GM19238 (cell line): ENCODE data around the gene MTA1.

ENCODE experiments used
- DNase-seq: peaks from one replicate; pipeline ENCODE4 v3.0.0; 2011; ENCODE audit warnings: low spot score; ENCODE audit not compliant: insufficient read length

MTA1 gene

DNA sequence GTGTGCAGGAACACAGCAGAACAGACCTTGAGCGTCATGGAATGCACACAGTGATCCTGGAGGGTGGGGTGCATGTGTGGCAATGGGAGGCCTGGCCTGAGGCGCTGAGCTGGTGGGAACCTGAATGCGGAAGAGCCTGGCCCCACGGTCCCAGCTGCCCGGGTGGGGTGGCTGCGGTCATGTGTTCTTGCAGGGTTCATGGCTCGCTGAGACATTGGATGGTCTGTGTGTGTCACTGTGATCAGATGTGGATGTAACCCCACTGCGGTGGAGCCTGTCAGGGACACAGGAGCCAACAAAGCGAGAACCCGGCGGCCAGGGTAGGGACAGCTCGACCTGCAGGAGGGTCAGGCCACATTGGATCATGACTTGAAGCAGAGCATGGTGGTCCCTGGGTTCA is 23.2 kb downstream of the MTA1 start:
- no peak for DNase-seq

DNA sequence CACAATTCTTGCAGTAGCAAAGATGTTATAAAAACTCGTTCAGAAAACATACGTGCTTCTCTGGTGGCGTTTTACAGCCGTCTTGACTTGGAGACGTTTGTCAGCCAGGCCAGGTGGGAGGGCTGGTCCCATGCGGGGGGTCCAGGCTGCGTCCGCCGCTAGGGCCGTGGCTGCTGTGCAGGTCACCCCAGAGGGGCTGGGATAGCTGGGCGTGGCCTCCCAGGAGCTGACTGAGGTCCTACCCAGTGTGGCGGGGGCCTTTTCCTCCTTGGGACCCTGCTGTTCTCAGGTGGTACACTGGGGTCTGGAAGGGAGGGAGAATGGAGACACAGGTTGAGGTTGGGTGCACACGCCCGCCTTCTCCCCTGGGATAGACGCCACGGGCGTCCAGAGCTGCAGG is 25.2 kb downstream of the MTA1 start:
- no peak for DNase-seq

DNA sequence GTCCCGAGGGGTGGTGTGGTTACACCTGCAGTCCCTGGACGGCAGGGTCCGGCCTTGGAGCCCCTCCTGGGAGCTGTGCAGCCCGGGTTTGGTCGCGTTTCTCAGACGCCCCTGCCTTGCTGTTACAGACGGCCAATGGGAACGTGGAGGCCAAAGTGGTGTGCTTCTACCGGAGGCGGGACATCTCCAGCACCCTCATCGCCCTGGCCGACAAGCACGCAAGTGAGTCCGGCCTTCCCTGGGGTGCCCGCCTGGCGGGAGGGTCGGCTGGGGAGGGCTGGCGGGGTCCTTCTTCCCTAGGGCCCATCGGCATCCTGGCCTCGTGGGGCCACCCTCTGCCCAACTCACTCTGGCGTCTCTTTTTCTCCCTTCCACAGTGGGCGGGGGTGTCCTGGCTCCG is 25.7 kb downstream of the MTA1 start:
- no peak for DNase-seq

DNA sequence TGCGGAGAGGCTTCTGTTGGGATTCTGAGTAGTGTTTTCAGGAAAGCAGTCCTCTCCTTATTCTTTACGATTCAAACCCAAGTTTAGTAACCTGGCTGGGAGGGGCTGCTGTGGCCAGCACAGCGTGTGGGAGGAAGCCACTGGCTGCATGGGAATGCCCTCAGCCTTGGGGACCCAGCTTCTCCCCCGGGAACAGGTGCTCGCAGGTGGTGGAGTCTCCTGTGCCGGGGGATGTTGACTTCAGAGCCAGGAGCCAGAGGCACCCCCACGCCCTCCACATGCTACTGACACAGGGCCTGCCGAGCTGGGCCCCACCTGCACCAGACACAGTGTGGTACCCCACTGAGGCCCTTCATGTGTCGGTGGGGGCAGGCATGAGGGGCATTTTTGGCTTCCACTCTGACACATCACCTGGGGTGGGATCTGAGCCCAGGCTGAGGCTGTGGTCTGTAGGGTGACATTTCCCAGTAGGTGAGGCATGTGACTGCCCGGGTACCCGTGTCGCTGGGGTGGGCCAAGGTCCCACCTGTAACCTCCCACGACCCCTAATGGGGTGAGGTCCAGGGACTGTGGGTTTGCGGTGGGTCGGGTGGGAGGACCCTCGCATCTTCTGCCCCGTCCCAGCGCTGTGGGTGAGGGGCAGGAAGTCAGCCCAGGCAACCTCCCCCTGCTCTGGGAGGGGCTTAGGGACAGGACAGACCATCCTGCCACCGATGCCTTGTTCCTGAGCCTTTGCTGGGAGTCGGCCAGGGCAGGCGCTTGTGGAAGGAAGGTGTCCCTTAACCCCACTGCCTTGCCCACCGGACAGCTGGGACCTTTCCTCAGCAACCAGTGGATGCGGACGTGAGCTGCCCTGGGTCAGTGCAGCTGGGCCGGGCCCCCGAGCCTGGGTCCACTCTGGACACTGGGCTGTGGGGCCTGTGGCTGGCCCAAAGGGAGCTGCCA is 26.5 kb downstream of the MTA1 start:
- no peak for DNase-seq

DNA sequence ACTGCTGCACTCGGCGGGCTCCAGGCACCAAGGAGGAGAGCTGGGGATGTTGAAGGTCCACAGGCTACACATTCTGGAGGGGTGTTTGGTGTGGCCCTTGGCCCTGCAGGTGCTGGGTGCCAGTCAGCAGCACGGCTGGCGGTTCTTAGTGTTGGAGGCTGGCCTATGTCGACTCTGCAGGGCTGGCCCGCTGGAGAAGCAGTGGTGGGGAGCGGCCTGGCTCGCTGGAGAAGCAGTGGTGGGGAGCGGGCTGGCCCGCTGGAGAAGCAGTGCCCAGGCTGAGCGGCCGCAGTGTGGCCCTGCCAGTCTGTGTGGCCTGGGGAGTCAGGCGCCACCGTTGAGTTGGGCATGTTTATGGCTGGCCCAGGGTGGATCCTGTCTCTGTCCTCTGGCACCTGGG is 27.3 kb downstream of the MTA1 start:
- DNase-seq = no peak

DNA sequence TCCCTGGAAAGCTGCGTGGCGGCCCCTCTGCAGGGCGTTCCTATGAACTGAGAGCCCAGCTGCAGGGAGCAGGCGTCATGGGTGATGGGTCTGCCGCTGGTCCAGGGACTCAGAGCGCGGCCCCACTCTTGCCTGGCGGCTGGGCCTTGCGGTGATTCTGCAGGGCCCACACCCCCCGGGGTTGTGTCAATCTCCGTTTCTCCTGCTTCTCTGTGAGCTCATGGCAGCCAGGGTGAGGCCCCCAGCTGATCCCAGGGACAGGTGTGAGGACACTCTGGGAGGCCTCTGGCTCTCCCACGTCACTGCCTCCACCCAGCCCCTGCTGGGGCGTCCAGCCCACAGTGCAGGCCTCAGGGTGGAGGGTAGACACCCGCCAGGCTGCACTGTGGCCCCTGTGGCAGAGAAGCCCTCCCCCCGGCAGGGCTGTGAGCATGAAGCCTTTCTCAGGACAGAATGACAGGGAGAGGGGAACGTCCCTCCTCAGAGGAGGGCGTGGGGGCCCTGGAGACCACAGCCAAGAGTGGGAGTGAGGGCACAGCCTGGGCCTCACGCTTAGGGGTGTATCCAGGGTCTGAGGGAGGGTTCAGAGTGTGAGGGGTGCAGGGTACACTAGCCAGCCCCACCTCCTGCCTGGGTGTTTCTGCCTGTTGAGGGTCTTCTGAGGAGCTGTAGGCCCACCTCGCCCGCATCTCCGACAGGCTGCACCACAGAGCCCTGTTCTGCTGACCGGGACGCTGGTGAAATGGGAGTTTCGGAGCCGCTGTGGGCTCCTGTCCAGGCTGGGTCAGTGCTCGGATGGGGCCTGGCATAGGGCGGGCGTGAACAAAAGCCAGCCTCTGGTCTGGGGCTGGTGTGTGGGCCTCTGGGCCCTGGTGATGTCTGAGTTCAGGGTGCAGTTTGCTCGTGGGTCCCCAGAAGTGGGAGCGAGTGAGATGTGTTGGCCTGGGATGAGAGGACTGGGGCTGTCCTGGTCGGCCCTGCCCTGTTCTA is 28.3 kb downstream of the MTA1 start:
- no peak for DNase-seq

DNA sequence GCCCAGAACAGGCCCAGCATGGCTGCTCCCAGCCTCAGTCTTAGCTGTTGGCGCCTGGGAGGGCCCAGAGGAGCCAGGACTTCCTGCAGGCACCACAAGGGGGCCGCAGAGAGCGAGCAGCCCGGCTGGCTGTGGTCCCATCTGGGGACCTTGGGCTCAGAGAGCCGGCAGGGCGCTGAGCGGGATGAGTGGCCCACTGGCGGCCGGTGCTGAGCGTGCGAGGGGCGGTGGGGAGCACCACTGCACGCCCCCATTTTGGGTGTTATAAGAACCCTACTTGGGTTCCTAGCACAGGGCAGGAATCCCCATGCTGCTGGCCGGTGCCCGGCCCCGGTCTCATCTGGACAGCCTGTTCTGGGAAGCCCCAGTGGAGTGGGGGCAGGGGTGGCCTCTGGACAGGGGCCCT is 29.1 kb downstream of the MTA1 start:
- DNase-seq = peak; percentile 82

DNA sequence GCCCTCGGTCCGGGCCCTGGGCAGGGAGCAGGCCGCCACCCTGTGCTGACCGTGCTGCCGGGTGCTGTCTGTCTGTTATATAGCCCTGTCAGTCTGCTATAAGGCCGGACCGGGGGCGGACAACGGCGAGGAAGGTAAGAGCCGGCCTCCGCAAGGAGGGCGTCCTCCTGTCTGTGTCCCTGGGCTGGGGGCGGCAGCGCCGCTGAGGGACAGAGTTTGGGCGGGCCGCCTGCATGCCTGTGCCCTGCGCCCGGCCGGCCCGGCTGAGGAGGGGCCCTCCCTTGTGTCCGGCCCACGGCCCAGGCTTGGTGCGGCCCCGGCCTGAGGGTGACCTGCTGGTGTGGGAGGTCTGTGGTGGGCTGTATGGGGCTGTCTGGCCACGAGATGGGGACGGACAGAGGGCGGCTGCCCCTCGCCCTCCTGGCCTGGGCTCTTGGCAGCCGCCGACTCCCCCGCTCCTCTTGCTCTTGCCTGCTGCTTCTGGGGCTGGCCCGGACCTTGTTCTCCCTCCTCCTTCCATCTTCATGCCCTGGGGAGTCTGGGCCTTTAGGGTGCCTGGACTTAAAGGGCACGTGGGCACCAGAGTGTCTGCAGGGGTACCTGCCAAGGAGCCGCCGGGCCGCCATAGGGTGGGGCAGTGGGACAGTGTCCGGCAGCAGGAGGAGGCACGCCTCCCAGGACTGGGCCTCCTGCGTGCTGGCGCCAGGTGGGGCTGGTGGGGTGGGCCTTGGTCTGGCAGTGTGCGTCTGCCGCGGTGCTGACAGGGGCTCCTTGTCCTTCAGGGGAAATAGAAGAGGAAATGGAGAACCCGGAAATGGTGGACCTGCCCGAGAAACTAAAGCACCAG is 29.9 kb downstream of the MTA1 start:
- no peak for DNase-seq

DNA sequence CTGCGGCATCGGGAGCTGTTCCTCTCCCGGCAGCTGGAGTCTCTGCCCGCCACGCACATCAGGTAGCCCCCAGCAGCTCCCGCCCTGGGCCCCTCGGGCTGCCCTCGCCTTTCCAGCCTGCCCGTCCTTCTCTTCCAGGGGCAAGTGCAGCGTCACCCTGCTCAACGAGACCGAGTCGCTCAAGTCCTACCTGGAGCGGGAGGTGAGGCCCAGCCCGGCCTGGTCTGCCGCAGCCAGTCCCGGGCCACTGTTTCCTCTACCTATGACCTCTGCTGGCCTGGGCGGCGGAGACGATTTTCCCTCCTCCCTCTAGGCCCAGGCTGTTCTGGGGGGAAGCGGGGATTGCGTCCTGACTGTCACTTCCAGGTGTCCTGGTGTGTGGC is 30.5 kb downstream of the MTA1 start:
- no peak for DNase-seq

DNA sequence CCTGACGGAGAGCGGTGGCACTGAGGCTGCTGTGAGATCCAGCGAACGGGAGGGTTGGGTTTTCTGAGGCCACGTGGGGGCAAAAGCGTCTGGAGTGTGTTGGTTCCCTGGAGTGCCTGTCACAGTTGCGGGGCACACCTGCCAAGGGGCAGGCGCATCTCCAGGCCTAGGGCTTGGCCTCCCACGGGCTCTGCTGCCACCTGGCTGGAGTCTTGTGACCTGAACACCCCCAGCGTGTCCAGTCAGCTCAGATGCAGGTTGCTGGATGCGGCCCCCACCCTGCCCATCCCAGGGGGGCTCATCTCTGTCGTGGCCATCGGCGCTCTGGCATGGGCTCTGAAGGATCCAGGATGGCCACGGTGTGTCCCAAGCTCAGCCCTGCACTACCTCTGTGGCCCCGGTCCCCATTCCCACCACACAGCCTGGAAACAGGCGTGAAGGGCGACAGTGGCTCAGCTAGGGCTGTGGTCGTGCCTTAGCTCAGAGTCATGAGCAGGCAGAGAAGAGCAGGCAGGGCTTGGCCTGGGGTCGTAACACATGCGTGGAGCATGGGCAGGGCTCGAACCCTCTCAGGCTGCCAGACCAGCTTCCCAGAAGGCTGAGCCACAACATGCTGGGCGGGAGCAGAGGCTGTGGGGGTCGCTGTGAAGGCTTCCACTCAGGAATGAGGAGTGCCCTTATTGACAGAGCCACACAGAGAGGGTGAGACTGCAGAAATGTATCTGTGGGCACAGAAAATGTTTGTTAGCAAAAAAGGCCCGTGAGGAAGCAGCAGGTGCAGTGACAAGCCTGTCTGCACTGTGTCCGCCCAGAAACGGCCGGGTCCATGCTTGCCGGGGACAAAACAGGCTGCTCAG is 31.5 kb downstream of the MTA1 start:
- DNase-seq = no peak

DNA sequence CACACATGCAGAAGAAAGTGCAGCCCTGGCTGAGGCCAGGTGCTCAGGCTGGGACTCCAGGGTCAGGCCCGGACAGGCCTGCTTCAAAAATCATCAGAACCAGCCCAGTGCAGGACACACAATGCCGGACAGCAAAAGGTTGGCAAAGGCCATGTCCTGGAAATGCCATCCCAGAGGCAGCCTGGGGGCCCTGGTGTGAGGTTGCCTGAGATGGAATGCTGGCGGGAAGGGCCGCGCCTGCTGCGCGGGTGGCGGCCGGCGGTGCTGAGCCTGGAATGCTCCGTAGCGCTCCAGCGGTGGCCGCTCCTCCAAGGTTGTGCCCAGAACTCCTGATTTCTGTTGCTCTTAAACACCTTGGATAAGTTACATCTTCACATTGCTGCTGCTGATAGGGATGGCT is 33.3 kb downstream of the MTA1 start:
- no peak for DNase-seq

DNA sequence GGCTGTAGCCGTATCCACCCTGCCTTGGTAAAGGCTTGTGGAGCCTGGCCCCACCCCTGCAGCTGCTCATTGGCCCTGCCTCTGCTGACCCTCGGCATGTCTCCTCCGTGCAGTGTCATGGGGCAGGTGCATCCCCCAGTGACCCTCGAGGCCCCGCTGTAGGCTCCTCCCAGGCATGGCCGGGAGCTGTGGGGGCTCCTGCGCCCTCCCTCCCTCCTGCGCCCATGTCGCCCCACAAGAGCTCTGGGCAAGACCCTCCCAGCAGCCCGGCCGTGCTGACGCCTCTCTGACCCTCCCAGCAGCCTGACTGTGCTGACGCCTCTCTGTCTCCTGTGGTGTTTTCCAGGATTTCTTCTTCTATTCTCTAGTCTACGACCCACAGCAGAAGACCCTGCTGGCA is 34.2 kb downstream of the MTA1 start:
- DNase-seq = no peak

DNA sequence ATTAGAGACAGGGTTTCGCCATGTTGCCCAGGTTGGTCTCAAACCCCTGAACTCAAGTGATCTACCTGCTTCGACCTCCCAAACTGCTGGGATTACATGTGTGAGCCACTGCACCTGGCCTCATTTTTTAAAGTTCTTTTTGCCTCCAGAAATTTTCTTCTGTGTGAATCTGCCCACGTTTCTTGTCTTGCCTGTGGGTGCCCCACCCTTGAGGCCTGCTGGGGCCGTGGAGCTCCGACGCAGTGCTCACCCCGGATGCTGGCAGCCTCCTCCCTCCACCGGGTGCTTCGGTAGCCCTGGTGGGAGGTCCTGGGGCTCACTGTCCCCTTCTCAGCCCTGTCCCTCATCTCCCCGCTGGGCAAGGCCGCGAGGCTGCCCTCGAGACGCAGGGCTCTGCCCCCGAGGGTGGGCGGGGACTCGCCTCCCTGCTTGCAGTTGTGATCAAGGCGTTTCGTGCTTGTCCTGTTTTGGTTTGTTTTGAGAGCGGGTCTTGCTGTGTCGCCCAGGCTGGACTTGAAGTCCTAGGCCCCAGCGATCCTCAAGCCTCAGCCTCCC is 35.5 kb downstream of the MTA1 start:
- no peak for DNase-seq

DNA sequence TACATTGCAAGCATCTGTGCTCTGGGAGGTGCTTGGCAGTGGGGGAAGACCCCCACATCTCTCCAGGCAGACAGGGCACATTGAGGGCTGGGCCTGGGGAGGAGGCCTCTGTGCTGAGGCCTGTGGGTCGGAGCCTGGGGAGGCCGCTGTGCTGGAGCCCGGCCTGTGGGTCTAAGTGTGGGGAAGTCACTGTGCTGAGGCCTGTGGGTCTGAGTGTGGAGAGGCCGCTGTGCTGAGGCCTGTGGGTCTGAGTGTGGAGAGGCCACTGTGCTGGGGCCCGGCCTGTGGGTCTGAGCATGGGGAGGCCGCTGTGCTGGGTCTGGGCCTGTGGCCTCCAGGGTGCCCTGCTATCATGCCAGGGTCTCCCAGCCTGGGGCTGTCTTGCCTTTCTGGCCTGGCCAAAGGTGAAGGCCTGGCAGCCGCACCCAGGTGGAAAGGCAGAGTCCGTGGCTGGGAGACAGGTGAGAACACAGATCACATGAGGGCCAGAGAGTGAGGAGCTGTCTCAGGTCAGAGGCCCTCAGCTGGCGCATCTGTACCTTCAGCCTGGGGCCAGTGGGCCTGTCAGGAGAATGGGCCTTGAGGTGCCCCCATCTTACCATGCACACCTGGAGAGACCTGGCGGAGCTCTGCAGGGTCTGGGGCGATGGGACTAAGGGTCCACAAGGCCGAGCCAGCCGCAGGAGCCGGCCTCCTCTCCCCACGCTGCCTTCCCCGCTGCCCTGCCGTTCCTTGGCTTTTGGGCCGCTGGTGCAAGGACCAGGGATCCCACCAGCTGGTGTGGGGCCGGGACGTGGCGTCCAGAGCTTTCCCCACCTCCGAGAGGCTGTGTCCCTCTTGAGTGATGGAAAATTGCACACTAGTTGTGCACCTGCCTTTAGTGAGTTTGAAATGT is 36.4 kb downstream of the MTA1 start:
- no peak for DNase-seq

DNA sequence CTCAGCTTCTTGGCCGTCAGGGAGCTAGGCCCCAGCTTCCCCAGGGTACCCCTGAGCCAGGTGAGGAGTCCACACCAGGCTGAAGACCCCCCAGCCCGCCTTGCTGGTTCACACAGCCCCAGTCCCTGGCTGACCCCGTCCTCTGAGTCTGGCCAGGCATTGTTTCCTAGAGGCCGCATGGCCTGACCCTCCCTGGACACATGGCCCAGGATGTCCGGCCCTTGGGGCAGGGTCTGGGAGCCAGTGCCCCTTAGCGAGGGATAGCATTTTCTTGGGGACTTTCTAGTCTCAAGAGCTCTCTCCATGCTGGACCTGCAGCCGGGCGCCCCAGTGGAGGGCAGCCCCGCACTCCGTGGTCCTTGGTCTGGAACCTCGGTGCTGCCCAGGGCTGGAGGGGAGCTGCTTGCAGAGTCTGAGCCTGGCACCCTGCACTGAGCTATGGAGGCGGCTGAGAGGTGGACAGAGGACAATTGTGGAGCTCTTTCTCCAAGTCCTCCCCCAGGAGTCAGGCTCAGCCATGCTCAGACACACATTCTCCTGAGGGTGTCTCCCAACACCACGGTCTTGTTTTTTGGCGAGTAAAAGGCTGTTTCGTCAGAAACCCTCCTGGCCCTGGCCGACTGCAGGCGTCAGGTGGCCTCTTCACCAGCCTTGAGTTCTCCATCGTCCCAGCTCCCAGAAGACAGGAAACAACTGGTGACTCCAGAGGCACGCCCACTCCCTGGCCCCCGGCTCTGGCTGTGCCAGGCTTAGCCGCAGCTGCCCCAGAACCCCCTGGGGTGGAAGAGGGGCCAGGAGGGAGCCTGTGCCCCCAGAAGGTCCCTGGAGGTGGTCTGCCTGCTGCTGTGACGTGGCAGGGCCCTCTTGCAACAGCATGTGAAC is 37.4 kb downstream of the MTA1 start:
- DNase-seq = no peak

DNA sequence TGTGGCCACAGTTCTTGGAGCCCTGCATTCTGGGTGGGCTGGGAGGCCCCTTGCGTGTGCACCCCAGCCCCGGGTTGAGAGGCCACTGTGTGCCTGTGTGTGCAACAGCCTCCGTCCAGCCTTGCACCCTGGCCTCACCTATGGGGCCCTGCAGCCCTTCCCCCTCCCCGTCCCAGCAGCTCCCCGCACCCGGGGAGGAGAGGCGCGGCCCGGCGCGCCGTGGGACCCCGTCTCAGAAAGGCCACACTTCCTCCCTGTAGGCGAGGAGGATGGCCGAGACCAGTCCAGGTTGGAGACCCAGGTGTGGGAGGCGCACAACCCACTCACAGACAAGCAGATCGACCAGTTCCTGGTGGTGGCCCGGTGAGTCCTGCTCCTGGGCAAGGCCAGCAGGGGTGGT is 38.4 kb downstream of the MTA1 start:
- DNase-seq = no peak

DNA sequence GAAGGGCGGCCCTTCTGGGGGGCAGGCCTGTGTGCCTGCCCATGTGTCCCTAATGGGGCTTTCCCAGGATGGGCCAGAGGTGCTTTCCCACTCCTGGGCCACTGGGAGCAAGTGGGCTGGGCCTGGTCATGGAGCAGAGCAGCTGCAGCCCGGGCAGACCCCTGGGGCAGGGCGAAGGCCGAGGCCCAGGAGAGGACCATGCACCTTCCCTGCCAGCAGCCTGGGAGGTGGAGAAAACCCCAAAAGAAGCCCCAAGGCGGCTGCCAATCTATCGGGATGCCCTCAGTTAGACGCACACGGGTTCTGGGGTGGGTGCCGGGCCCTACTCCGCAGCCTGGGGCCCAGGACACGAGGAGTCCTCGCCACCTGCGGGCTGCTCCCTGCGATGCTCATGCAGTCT is 38.9 kb downstream of the MTA1 start:
- DNase-seq = no peak

DNA sequence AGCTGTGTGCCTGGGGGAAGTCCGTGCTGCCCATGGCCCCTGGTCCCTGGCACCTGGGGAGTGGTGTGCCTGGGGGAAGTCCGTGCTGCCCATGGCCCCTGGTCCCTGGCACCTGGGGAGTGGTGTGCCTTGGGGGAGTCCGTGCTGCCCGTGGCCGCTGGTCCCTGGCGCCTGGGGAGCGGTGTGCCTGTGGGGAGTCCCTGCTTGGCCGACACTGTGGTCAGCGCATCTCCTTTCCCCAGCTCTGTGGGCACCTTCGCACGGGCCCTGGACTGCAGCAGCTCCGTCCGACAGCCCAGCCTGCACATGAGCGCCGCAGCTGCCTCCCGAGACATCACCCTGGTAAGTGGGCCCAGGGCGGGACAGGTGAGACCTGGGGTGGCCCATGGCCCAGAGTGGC is 40.5 kb downstream of the MTA1 start:
- no peak for DNase-seq
